ENCODE results near the gene TMEFF1. TPM values are rescaled to one million over a fixed set of nuclear protein-coding genes. Genes with fewer than 3 reads are reported as not detected.

The TMEFF1 gene
- total and polyA plus RNA-seq, 4 donors = 0.01 to 0.77 (median 0.71) TPM; not detected in 1

GRCh38 chr9:100474924-100475276, 2.0 kb downstream of the TMEFF1 start:
- TF ChIP-seq, protein P1, sequence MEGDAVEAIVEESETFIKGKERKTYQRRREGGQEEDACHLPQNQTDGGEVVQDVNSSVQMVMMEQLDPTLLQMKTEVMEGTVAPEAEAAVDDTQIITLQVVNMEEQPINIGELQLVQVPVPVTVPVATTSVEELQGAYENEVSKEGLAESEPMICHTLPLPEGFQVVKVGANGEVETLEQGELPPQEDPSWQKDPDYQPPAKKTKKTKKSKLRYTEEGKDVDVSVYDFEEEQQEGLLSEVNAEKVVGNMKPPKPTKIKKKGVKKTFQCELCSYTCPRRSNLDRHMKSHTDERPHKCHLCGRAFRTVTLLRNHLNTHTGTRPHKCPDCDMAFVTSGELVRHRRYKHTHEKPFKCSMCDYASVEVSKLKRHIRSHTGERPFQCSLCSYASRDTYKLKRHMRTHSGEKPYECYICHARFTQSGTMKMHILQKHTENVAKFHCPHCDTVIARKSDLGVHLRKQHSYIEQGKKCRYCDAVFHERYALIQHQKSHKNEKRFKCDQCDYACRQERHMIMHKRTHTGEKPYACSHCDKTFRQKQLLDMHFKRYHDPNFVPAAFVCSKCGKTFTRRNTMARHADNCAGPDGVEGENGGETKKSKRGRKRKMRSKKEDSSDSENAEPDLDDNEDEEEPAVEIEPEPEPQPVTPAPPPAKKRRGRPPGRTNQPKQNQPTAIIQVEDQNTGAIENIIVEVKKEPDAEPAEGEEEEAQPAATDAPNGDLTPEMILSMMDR (IDR thresholded peaks at IDR 0.05; ENCODE audit: control extremely low read depth, extremely low read depth) = no peak
- Histone ChIP-seq H3K9ac (ENCODE audit: insufficient read depth in 1 of 2, low read length in 2 of 2) (no peak overlapping the region), H3K27me3 (ENCODE audit: control insufficient read depth in 3 of 3, insufficient read depth in 3 of 3, low read length in 2 of 3) (no peaks in the 10 kb centered on the region), H3K4me1 (ENCODE audit: control insufficient read depth in 5 of 5, insufficient read depth in 5 of 5, low read length in 5 of 5) (peaks cover 0 to 15% (median 5%) of the 10 kb centered on the region in 5 donors), H3K36me3 (ENCODE audit: control insufficient read depth in 4 of 4, insufficient read depth in 4 of 4, low read length in 4 of 4) (no peaks in the 10 kb centered on the region), H3K27ac (ENCODE audit: low read depth in 1 of 2, low read length in 1 of 2) (no peak overlapping the region), H3K9me3 (ENCODE audit: control insufficient read depth in 4 of 4, insufficient read depth in 3 of 4, low read length in 3 of 4) (no peaks in the 10 kb centered on the region), H3K4me3 (no peak overlapping the region)
- WGBS, 2 donors = 96 to 97% methylated on average over 4 of the region's 4 CpGs
- DNase-seq (no peak), ATAC-seq (ENCODE audit: insufficient read depth, low FRiP score) (no peak)

- no peaks in the 10 kb centered on the region for H3K9me3 ChIP-seq (ENCODE audit: control insufficient read depth in 4 of 4, insufficient read depth in 3 of 4, low read length in 3 of 4)
- WGBS, 2 donors = 98% methylated on average over 4 of the region's 4 CpGs
- no peak for ATAC-seq (ENCODE audit: insufficient read depth, low FRiP score)
These were observed 4.3 kb downstream of the TMEFF1 start for GRCh38 chr9:100477241-100477640.

DNA sequence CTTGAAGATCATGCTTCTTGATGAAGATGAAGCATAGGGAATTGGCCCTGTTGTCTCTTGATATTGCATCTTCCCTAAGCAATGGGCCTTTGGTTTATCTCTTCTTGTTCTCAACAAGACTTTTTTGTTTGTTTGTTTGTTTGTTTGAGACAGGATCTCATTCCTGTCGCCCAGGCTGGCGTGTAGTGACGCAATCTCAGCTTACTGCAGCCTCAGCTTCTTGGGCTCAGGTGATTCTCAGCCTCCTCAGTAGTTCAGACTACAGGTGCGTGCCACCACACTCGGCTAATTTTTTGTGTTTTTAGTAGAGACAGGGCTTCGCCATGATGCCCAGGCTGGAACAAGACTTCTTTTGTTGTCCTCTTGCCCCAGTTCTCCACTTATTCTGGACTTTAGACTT, 5.2 kb downstream of the TMEFF1 start:
- Histone ChIP-seq H3K27ac (ENCODE audit: low read depth in 1 of 2, low read length in 1 of 2) (no peak overlapping the region), H3K36me3 (ENCODE audit: control insufficient read depth in 4 of 4, insufficient read depth in 4 of 4, low read length in 4 of 4) (no peaks in the 10 kb centered on the region), H3K27me3 (ENCODE audit: control insufficient read depth in 3 of 3, insufficient read depth in 3 of 3, low read length in 2 of 3) (no peaks in the 10 kb centered on the region), H3K9ac (ENCODE audit: insufficient read depth in 1 of 2, low read length in 2 of 2) (no peak overlapping the region), H3K9me3 (ENCODE audit: control insufficient read depth in 4 of 4, insufficient read depth in 3 of 4, low read length in 3 of 4) (no peaks in the 10 kb centered on the region), H3K4me3 (no peak overlapping the region), H3K4me1 (ENCODE audit: control insufficient read depth in 5 of 5, insufficient read depth in 5 of 5, low read length in 5 of 5) (peaks cover 0 to 11% (median 3%) of the 10 kb centered on the region in 5 donors)
- TF ChIP-seq, protein P1 (IDR thresholded peaks at IDR 0.05; ENCODE audit: control extremely low read depth, extremely low read depth) = no peak
- no peak for ATAC-seq (ENCODE audit: insufficient read depth, low FRiP score)
- DNase-seq = no peak
- 90 to 92% methylated on average over 6 of the region's 6 CpGs for WGBS, 2 donors

More at GRCh38 chr9:100477241-100477640, 4.3 kb downstream of the TMEFF1 start:
- H3K4me1 ChIP-seq (ENCODE audit: control insufficient read depth in 5 of 5, insufficient read depth in 5 of 5, low read length in 5 of 5) = peaks cover 0 to 15% (median 5%) of the 10 kb centered on the region in 5 donors
- H3K36me3 ChIP-seq (ENCODE audit: control insufficient read depth in 4 of 4, insufficient read depth in 4 of 4, low read length in 4 of 4) = no peaks in the 10 kb centered on the region
- no peak overlapping the region for H3K4me3 ChIP-seq
- no peaks in the 10 kb centered on the region for H3K27me3 ChIP-seq (ENCODE audit: control insufficient read depth in 3 of 3, insufficient read depth in 3 of 3, low read length in 2 of 3)
- TF ChIP-seq, protein P1 (IDR thresholded peaks at IDR 0.05; ENCODE audit: control extremely low read depth, extremely low read depth) = no peak
- DNase-seq = no peak
- H3K27ac ChIP-seq (ENCODE audit: low read depth in 1 of 2, low read length in 1 of 2) = no peak overlapping the region
- H3K9ac ChIP-seq (ENCODE audit: insufficient read depth in 1 of 2, low read length in 2 of 2) = no peak overlapping the region

DNA sequence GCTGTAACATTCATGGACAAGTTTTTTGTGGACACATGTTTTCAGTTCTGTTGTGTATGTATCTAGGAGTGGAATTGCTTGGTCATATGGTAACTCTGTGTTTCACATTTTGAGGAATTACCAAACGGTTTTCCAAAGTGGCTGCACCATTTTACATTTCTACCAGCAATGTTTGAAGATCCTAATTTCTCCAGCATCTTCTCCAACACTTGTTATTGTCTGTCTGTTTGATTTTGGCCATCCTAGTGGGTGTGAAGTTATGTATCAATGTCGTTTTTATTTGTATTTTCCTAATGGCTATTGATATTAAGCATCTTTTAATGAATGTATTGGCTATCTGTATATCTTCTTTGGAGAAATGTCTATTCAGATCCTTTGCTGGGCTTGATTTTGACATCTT, 6.9 kb downstream of the TMEFF1 start:
- Histone ChIP-seq H3K9me3 (ENCODE audit: control insufficient read depth in 4 of 4, insufficient read depth in 3 of 4, low read length in 3 of 4) (no peaks in the 10 kb centered on the region), H3K9ac (ENCODE audit: insufficient read depth in 1 of 2, low read length in 2 of 2) (no peak overlapping the region), H3K27me3 (ENCODE audit: control insufficient read depth in 3 of 3, insufficient read depth in 3 of 3, low read length in 2 of 3) (no peaks in the 10 kb centered on the region), H3K4me1 (ENCODE audit: control insufficient read depth in 5 of 5, insufficient read depth in 5 of 5, low read length in 5 of 5) (peaks cover 0 to 2% (median 0%) of the 10 kb centered on the region in 5 donors), H3K27ac (ENCODE audit: low read depth in 1 of 2, low read length in 1 of 2) (no peak overlapping the region), H3K36me3 (ENCODE audit: control insufficient read depth in 4 of 4, insufficient read depth in 4 of 4, low read length in 4 of 4) (no peaks in the 10 kb centered on the region), H3K4me3 (no peak overlapping the region)
- DNase-seq = no peak
- ATAC-seq (ENCODE audit: insufficient read depth, low FRiP score) = no peak
- TF ChIP-seq, protein P1 (IDR thresholded peaks at IDR 0.05; ENCODE audit: control extremely low read depth, extremely low read depth) = no peak
- WGBS, 2 donors = 88 to 96% methylated on average over 2 of the region's 2 CpGs
